Endometrial microvascular endothelial cells (primary cell): Measurements from ENCODE around the gene CCDC144A. TPM values are rescaled to one million over a fixed set of nuclear protein-coding genes. Genes with fewer than 3 reads are reported as not detected.
"Not testable (repeated sequence)": the region's sequence is repeated elsewhere in the genome, so short reads cannot be mapped to it uniquely, and the experiment has no call there.

Experiments
- in situ Hi-C: cut with HindIII; loops from 2 replicates; pipeline ENCODE4 v1.10.0; 2017; ENCODE audit warnings: low sequenced_read_pairs, low pct_unique_long_range_greater_than_20kb; ENCODE audit errors: inconsistent ontology term
- total RNA-seq: library from RNA; depleted of rRNA; stranded (reverse); fragments of >200 nt; gene quantifications from one replicate; pipeline ENCODE4 v1.2.3, GENCODE V29; 2015; ENCODE audit errors: inconsistent ontology term

CCDC144A gene
- 0.37 TPM for total RNA-seq

DNA sequence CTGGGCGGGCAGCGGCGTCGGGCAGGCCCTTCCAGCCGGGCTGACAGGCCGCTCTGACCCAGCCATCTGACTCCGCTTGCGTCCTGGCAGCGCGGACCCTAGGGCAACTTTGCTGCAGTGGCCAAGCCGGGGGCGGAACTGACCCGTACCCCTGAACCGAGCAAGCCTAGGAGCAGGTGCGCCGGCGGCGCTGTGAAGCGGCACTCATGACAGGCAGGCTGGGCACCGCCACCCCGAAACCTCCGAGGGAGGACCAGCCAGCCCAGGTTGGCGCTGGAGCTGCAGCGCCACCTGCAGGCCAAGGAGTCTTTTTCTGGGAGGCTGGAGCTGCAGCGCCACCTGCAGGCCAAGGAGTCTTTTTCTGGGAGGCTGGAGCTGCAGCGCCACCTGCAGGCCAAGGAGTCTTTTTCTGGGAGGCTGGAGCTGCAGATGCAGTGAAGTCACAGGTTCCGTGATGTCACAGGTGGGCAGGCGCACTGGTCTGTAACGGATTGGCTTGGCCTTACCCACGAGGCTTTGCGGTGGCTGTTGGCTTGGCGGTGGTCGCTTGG lies at the start of gene CCDC144A:
Gene CCDC144A, plus strand, starts transcription at position 511 of the 551 bp plus-strand sequence. CDS start 160 bp downstream, outside the sequence.
- in situ Hi-C loops = not testable (repeated sequence)

DNA sequence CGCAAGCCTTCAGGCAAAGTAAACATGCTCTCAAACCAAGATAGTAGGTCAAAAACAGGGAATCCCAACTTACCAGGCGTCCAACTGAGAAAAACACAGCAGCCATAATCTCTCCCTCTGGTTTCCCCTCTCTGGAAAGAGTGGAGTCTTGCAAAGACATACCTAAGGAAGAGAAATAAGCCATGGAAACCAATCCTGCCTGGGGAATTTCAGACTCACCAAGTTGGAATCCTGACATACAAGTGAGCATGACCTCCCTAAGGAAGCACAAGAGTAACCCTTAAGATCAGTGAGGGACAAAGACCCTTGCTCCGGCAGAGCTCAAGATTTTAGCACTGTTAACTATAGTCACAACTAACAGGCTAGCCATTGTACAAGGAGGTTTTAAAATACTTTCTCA lies 40.5 kb upstream of the CCDC144A start:
- in situ Hi-C loops = no loop called here

DNA sequence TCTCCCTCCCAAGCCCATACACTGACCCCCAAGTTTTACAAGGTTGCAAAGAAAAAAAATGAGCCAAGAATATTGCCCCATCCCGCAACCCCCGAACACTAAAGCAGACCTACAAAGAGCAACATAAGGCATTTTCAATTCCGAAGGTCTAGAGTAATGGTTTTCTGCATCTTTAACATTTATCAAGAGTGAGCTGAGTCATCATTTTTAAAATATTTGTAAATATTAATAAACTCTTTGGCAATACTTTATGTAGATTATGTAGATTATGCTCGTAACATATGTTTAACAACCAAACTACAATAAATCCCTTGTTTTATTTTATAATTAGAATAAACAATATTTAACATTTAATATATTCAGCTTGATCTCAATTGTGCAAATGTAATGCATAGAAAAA lies 37.8 kb upstream of the CCDC144A start:
- in situ Hi-C loops = no loop called here

DNA sequence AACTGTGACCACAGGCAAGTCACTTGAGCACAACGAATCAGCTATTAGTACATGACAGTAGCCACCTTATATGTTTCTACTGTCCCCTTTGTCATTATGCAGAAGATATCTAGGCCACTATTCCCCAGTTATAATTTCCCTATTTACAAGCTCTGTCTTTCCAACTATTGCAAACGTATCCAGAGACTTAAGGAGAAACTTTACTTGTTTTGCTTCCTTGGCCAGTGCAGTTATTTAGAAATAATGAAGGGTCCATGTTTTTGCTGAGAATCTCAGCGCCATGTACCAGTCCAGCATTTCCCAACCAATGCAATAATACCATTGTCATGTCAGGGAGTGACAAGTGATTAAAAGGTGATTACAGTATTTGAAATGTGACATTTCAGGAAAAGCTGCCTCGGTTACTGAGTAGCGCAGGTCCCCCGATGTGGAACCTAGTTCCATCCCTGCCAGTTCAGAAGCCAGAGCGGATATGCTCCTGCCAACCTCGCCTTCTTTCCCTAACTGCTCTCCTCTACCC lies 37.1 kb upstream of the CCDC144A start:
- in situ Hi-C loops = no loop called here

DNA sequence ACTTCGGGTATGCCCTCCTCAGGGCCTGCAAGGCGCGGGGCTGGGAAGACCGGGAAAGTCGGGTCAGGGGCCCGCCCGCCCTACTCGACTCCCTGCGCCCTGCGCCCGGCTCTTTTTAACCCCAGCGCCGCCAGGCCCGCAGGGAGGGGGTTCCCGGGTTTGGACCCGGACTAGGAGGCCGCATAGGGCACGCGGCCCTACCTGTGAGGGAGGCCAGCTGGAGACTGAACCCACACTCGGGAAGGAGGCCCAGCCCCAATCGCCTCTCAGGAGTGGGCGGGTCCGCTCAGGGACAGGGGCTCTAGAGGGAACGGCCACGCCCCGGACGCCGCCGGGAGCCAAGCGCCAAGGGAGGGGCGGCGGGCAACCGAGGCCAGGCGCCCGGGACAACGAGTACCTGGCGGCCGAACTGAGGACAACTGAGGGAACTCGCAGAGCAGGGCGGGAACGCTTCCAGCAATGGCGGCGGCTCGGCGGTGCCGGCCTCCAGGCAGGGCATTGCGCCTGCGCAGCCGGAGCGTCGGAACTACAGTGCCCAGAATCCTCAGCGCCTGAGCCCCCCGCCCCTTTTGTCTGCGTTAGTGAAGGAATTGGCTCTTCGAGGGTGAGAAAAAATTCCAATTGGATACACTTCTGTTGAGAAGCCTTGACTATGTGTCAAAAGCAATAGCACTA lies 36.5 kb upstream of the CCDC144A start, which contains the start of gene ZNF624:
Gene ZNF624, minus strand, starts transcription at position 484 of the 675 bp plus-strand sequence.
- in situ Hi-C loops = no loop called here

GRCh38 chr17:16661217-16661616 lies 28.8 kb upstream of the CCDC144A start:
- in situ Hi-C loops = no loop called here

DNA sequence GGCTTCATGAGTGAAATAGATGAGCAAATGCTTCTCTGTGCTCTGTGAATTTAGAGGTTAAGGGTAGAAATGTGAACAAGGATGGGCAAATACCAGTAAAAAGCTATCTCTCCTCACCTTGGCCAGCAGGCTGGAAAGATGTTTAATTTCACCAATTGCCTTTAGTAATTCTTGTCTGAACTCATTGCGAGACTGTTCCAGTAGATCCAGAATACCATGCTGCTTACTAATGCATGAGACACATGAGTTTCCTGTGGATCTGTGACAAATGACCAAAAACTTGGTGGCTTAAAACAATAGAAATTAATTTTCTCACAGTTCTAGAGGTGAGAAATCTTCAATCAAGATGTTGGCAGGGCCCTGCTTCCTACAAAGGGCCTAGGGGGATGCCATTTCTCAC lies 27.1 kb upstream of the CCDC144A start:
- in situ Hi-C loops = no loop called here

GRCh38 chr17:16666553-16666906 lies 23.5 kb upstream of the CCDC144A start:
- in situ Hi-C loops = not testable (repeated sequence)

GRCh38 chr17:16666907-16667636 lies 23.0 kb upstream of the CCDC144A start:
- in situ Hi-C loops = not testable (repeated sequence)

DNA sequence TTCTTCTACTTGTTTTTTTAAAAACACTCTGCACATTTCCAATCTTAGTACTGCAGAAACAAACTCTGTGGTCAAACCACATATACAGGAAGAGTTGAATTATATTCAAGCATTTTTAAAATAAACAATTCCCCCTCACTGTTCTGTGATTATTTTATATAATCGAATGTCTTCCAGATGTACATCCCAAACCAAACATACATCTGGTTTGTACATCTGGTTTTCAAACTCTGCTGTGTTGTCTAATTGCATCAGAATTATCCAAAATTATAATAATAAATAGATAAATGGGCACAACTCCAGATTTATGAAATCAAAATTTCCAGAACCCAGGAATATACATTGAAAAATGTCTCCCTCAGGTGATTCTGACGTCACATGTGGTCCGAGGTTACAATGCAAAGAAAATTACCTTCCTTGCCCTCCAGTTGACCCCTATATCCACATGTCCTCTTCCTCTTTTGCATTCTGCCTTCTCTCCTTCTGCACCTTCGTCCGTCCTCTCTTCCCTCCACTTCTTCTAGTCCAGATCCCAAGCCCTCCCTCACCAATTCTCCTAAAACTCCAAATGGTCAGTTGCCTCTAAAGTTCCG lies 13.3 kb upstream of the CCDC144A start:
- in situ Hi-C loops = no loop called here

DNA sequence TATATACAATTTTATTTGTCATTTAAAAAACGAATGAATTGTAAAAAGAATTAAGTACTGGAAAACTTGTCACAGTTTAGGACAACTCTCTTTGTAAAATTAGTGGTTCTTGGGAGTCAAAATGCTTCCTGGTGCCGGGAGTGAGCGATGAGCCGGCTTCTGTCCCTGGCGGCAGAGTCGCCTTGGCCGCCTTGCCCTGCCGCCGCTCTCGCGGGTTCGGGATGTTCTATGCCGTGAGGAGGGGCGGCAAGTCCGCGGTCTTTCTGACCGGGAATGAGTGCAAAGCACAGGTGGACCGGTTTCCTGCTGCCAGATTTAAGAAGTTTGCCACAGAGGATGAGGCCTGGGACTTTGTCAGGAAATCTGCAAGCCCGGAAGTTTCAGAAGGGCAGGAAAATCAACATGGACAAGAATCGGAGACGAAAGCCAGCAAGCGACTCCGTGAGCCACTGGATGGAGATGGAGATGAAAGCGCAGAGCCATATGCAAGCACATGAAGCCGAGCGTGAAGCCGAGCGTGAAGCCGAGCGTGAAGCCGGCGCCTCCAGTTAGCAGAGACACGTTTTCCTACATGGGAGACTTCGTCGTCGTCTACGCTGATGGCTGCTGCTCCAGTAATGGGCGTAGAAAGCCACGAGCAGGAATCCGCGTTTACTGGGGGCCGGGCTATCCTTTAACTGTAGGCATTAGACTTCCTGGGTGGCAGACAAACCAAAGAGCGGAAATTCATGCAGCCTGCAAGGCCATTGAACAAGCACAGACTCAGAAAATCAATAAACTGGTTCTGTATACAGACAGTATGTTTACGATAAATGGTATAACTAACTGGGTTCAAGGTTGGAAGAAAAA lies 6.5 kb upstream of the CCDC144A start:
- in situ Hi-C loops = not testable (repeated sequence)

DNA sequence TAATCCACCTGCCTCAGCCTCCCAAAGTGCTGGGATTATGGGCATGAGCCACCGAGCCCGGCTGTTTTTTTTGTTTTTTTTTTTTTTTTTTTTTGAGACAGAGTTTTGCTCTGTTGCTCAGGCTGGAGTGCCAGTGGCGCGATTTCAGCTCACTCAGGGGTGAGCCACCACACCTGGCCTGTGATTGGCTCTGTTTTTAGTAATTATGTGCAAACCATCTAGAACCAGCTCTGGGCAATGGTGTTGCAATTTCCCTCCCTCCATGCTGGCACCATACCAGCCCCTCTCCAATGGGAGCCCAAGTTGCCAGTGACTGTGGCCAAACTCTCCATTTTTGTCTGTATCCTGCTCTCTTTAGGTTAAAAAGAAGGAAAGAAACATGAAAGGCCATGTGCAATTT lies 4.0 kb upstream of the CCDC144A start:
- in situ Hi-C loops = not testable (repeated sequence)

- in situ Hi-C loops = not testable (repeated sequence)
Measured at GRCh38 chr17:16687151-16687550, 2.9 kb upstream of the CCDC144A start.

- in situ Hi-C loops = not testable (repeated sequence)
Measured at GRCh38 chr17:16690447-16690846, 406 bp downstream of the CCDC144A start.

- in situ Hi-C loops = not testable (repeated sequence)
Measured at GRCh38 chr17:16697603-16698002, 7.6 kb downstream of the CCDC144A start.

DNA sequence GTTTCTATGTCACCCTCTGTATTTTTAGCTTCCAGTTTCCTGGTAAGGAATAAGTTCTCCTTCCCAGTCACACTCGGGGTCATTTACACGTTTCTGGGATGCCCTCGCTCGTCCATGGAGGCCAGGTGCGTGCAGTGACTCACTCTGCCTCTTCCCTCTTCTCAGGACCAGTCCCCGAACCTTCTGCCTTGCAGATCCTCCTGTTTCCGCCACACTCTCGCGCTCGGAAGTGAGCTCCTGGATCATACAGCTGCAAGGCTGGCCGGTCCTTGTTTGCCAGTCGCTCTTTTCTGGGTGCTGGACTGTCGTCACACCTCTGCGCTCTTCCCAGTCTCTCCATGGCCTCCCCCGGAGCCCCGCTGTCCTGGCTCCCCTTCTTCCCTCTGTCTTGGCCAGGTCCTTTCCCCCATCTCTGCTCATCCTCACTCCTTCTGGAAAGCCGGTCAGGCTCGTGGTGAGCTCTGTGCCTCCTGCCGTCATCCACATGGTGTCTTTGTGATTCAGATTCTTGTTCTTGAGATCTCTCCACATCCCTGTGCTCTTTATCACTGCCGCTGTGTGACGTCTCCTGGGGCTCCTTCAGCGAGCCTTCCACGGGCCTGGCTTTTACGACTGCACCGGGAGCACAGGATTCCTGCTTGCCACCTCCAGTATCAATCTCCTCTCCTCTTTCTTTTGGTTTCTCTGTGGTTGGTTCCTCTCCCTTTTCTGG lies 55.6 kb downstream of the CCDC144A start:
- in situ Hi-C loops = not testable (repeated sequence)

GRCh38 chr17:16746571-16746970 lies 56.5 kb downstream of the CCDC144A start:
- in situ Hi-C loops = not testable (repeated sequence)

DNA sequence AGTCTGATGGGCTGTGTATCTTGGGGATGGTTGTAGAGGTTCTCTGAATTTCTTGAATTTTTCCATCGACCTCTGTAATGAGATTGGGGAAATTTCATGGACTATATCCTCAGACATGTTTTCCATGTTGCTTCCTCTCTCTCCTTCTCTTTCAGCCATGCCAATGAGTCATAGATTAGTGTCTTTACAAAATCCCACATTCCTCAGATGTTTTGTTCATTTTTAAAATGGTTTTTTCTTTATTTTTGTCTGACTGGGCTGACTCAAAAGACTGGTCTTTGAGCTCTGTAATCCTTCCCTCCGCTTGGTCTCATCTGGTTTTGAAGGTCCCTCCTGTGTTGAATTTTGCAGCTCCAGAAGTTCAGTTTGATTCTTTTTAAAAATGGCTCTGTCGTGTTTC lies 60.5 kb downstream of the CCDC144A start:
- in situ Hi-C loops = not testable (repeated sequence)
